Pancreas (tissue), 10 donors: ENCODE results near the gene SCRN1. TPM values are rescaled to one million over a fixed set of nuclear protein-coding genes. Genes with fewer than 3 reads are reported as not detected.
"Not testable (repeated sequence)": the region's sequence is repeated elsewhere in the genome, so short reads cannot be mapped to it uniquely, and the experiment has no call there.

ENCODE experiments used
- ATAC-seq, 4 donors: fragments of 200-7000 bp; cut with Tn5 transposase; one replicate each; pipeline versions ENCODE4 v1.8.0 to v1.9.1; 2020; ENCODE audit warnings: mild to moderate bottlenecking in 4 of 4, moderate library complexity in 4 of 4
- DNase-seq, 6 donors: peaks; one replicate each; pipeline ENCODE4 v3.0.0-alpha.2; 2020
- FAIRE-seq: peaks from 2 replicates; lab custom pipeline; 2012; peaks lifted over from hg19 to GRCh38; lab: Jason Lieb, UNC
- H3K27ac ChIP-seq, 4 donors: fragments of 200-600 bp; sonication (generic); 1 replicate in 3 of 4; 2 replicates in 1 of 4; pipeline versions ENCODE4 v1.5.0 to v1.8.0; 2020
- H3K27me3 ChIP-seq, 4 donors: fragments of 200-600 bp; one replicate each; pipeline ENCODE4 v1.8.0; 2021
- H3K36me3 ChIP-seq, 3 donors: fragments of 200-600 bp; sonication (generic) in 1 of 3; one replicate each; pipeline versions ENCODE4 v1.5.0 to v1.8.0; 2020 to 2021
- H3K4me1 ChIP-seq, 3 donors: fragments of 200-600 bp; one replicate each; pipeline ENCODE4 v1.8.0; 2021
- H3K4me3 ChIP-seq, 4 donors: fragments of 200-600 bp; sonication (generic) in 2 of 4; one replicate each; pipeline versions ENCODE4 v1.5.0 to v1.8.0; 2020 to 2021
- H3K9me3 ChIP-seq, 4 donors: fragments of 200-600 bp; one replicate each; pipeline ENCODE4 v1.8.0; 2021
- CTCF ChIP-seq, 4 donors: fragments of 200-600 bp; sonication (generic) in 3 of 4; IDR thresholded peaks; one replicate each; pipeline versions ENCODE4 v1.5.0 to v1.8.0; 2021; ENCODE audit warnings: antibody characterized with exemption in 4 of 4
- WGBS, 2 donors: extraction: QIAGEN DNeasy Blood & Tissue Kit; methylation state at CpG; one replicate each; pipeline ENCODE4 v1.1.7; 2013; 5-methylcytosine and 5-hydroxymethylcytosine counted together
- intact Hi-C, 3 donors: fragments of 100-400 bp; cut with DNase I; formaldehyde crosslinking; loops; one replicate each; pipeline versions ENCODE4 v1.11.1 to v1.14.2; 2022
- polyA plus RNA-seq, 2 donors: library from polyadenylated mRNA; stranded (reverse); fragments of 200-250 nt; gene quantifications; one replicate each; pipeline ENCODE4 v1.2.3, GENCODE V29; 2013
- total RNA-seq, 6 donors: library from RNA; stranded (reverse); fragmentation: NEBNext Ultra II Directional in 4 of 6; extraction: Animal tissue kit (Norgen Biotek cat#: 25700) in 4 of 6; gene quantifications; one replicate each; pipeline versions ENCODE4 v1.2.1 to v1.2.4, GENCODE V29; 2021 to 2023
- donor health status: healthy with polysubstance abuse.
- donor health status: DM: no; HTN: no; CAD: no; lungs with moderate emphysema.
- donor health status: DM: no; HTN: no; CAD: no.
- donor health status: control.
- donor health status: control.
- donor health status: Bipolar disorder and iron deficiency.
- donor health status: DM: yes; HTN: yes; CAD: no.
- donor health status: DM: no; HTN: no; CAD: no.
- donor health status: DM: no; HTN: no; CAD: no.
- donor health status: DM: yes; HTN: yes; CAD: no.

The SCRN1 gene
- total and polyA plus RNA-seq, 8 donors, result 7.7 to 48.0 (median 32.3) TPM

- WGBS, 2 donors, result 90 to 94% methylated on average over 12 of the region's 12 CpGs
- intact Hi-C loops, result no loop called here
- TF ChIP-seq CTCF (IDR thresholded peaks at IDR 0.05), result no peak
- DNase-seq, result no peak
- no peak for ATAC-seq
- Histone ChIP-seq H3K27ac (no peak overlapping the region), H3K4me1 (no peaks in the 10 kb centered on the region), H3K4me3 (no peak overlapping the region), H3K36me3 (no peaks in the 10 kb centered on the region), H3K27me3 (no peaks in the 10 kb centered on the region), H3K9me3 (no peaks in the 10 kb centered on the region)
- FAIRE-seq, result no peak
Measured at GRCh38 chr7:29968683-29969395, 20.8 kb downstream of the SCRN1 start.

- TF ChIP-seq CTCF (IDR thresholded peaks at IDR 0.05), result no peak
- DNase-seq (no peak), ATAC-seq (no peak), FAIRE-seq (no peak)
- H3K27me3 ChIP-seq, result no peaks in the 10 kb centered on the region
- no peaks in the 10 kb centered on the region for H3K36me3 ChIP-seq
- no peak overlapping the region for H3K27ac ChIP-seq
- H3K9me3 ChIP-seq, result no peaks in the 10 kb centered on the region
- H3K4me3 ChIP-seq, result no peak overlapping the region
- no peaks in the 10 kb centered on the region for H3K4me1 ChIP-seq
- intact Hi-C loops, result no loop called here
- WGBS, 2 donors, result 73 to 85% methylated on average over 3 of the region's 3 CpGs
Measured at GRCh38 chr7:29965030-29965429, 24.6 kb downstream of the SCRN1 start.

DNA sequence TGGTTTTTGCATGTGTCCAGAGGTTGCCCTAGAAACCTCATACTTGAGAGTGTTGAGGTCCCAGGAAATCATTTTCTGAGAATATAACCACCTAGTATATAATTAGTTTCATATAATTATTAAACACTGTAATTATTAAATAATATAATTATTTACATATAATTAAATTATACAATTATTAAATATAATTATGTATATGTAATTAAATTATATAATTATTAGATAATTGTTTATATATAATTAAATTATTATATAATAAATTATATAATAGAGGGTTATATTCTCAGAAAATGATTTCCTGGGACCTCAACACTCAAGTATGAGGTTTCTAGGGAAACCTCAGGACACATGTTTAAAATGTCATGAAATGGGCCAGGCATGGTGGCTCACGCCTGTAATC is 27.6 kb downstream of the SCRN1 start:
- no peaks in the 10 kb centered on the region for H3K4me1 ChIP-seq
- H3K27me3 ChIP-seq, result no peaks in the 10 kb centered on the region
- 95 to 96% methylated on average over 1 of the region's 1 CpG for WGBS, 2 donors
- peak; percentile 87 for FAIRE-seq
- intact Hi-C loops, result no loop called here
- H3K27ac ChIP-seq, result no peak overlapping the region
- no peak for TF ChIP-seq CTCF (IDR thresholded peaks at IDR 0.05)
- DNase-seq, result no peak
- H3K9me3 ChIP-seq, result no peaks in the 10 kb centered on the region
- H3K36me3 ChIP-seq, result no peaks in the 10 kb centered on the region
- H3K4me3 ChIP-seq, result no peak overlapping the region
- no peak for ATAC-seq

- H3K4me3 ChIP-seq, H3K27ac ChIP-seq, H3K27me3 ChIP-seq, H3K36me3 ChIP-seq, ATAC-seq, DNase-seq, H3K9me3 ChIP-seq, FAIRE-seq, intact Hi-C loops, H3K4me1 ChIP-seq: not testable (repeated sequence)
- WGBS, 2 donors, result 97% methylated on average over 6 to 19 of the region's 19 CpGs
Measured at GRCh38 chr7:29961611-29962010, 28.0 kb downstream of the SCRN1 start.

DNA sequence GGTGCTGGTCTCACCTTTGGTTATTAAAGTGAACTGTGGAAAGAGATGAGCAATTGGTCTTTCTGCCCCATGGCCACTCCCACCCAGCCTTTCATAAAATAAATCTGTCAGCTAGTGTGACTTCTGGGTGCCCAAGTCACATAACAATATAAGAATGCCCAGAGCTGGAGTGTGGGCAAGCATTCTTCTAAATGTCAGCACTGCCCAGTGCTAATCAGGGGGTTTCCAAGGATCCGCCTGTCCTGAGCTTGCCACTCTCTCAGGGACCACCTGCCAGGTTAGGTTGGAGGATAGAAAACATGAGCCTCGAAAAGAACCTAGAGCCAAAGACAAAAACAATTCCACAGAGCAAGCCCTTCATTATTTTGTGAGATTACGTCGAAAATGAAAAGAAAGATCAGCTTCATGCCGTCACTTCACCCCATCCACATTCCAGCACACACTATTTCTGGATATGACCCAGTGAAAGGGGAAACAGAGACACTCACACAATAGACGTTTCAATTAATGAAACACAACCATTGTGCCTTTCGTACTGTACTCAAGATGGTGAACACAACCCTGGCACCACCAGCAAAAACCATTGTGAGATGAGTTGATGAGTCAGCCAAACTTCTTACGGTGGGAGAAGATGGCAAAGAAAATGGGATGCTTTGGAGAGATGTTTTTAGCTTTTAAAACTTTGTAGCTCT is 30.8 kb downstream of the SCRN1 start:
- no peaks in the 10 kb centered on the region for H3K36me3 ChIP-seq
- intact Hi-C loops, result no loop called here
- H3K9me3 ChIP-seq, result no peaks in the 10 kb centered on the region
- no peak overlapping the region for H3K4me3 ChIP-seq
- ATAC-seq (no peak), FAIRE-seq (no peak), DNase-seq (no peak)
- peaks cover 0 to 4% (median 0%) of the 10 kb centered on the region in 3 donors for H3K4me1 ChIP-seq
- no peak for TF ChIP-seq CTCF (IDR thresholded peaks at IDR 0.05)
- WGBS, 2 donors, result 94 to 96% methylated on average over 8 of the region's 8 CpGs
- no peak overlapping the region for H3K27ac ChIP-seq
- H3K27me3 ChIP-seq, result no peaks in the 10 kb centered on the region
